ENCODE measurements around the gene CPSF4.
"Not testable (repeated sequence)": the region's sequence is repeated elsewhere in the genome, so short reads cannot be mapped to it uniquely, and the experiment has no call there.

Gene CPSF4

GRCh38 chr7:99422625-99423024, 16.1 kb upstream of the CPSF4 start:
- no peak for TF ChIP-seq CTCF (IDR thresholded peaks at IDR 0.05; ENCODE audit: extremely low read depth, insufficient read depth, missing control alignments)
- in situ Hi-C loops (cut with MboI; ENCODE audit: low pct_unique_long_range_greater_than_20kb, low sequenced_read_pairs, unreplicated experiment), result no loop called here

GRCh38 chr7:99424932-99425730, 13.6 kb upstream of the CPSF4 start:
- DNase-seq (ENCODE audit: low spot score), result no peak
- TF ChIP-seq CTCF (IDR thresholded peaks at IDR 0.05; ENCODE audit: extremely low read depth, insufficient read depth, missing control alignments), result no peak
- in situ Hi-C loops (cut with MboI; ENCODE audit: low pct_unique_long_range_greater_than_20kb, low sequenced_read_pairs, unreplicated experiment), result no loop called here

More at GRCh38 chr7:99422625-99423024, 16.1 kb upstream of the CPSF4 start:
- no peak for DNase-seq (ENCODE audit: low spot score)

GRCh38 chr7:99428972-99429566, 9.7 kb upstream of the CPSF4 start:
- no peak for TF ChIP-seq CTCF (IDR thresholded peaks at IDR 0.05; ENCODE audit: extremely low read depth, insufficient read depth, missing control alignments)
- in situ Hi-C loops (cut with MboI; ENCODE audit: low pct_unique_long_range_greater_than_20kb, low sequenced_read_pairs, unreplicated experiment), result no loop called here
- no peak for DNase-seq (ENCODE audit: low spot score)

GRCh38 chr7:99429756-99430155, 9.0 kb upstream of the CPSF4 start:
- TF ChIP-seq CTCF (IDR thresholded peaks at IDR 0.05; ENCODE audit: extremely low read depth, insufficient read depth, missing control alignments), result no peak
- in situ Hi-C loops (cut with MboI; ENCODE audit: low pct_unique_long_range_greater_than_20kb, low sequenced_read_pairs, unreplicated experiment), result no loop called here

GRCh38 chr7:99431756-99432540, 6.8 kb upstream of the CPSF4 start:
- DNase-seq (ENCODE audit: low spot score); in situ Hi-C loops (cut with MboI; ENCODE audit: low pct_unique_long_range_greater_than_20kb, low sequenced_read_pairs, unreplicated experiment): not testable (repeated sequence)

More at GRCh38 chr7:99429756-99430155, 9.0 kb upstream of the CPSF4 start:
- no peak for DNase-seq (ENCODE audit: low spot score)

- TF ChIP-seq CTCF (IDR thresholded peaks at IDR 0.05; ENCODE audit: extremely low read depth, insufficient read depth, missing control alignments), result no peak
- in situ Hi-C loops (cut with MboI; ENCODE audit: low pct_unique_long_range_greater_than_20kb, low sequenced_read_pairs, unreplicated experiment), result no loop called here
- no peak for DNase-seq (ENCODE audit: low spot score)
Measured at GRCh38 chr7:99433158-99433557, 5.6 kb upstream of the CPSF4 start.
